ENCODE results near the gene CTBP1. TPM values are rescaled to one million over a fixed set of nuclear protein-coding genes. Genes with fewer than 3 reads are reported as not detected.
A peak's percentile ranks its signal among the peaks of the same experiment; 100 is the strongest.

The CTBP1 gene
- total RNA-seq, 1 donor from 2014 or later = 171 TPM

- Histone ChIP-seq H3K79me2 (ENCODE audit: low read depth) (no peaks in the 10 kb centered on the region), H3K4me1 (no peaks in the 10 kb centered on the region), H3K36me3 (no peaks in the 10 kb centered on the region), H3K4me2 (no peak overlapping the region), H3K4me3 (no peak overlapping the region), H3K9ac (no peak overlapping the region), H3K9me3 (ENCODE audit: low read depth) (no peaks in the 10 kb centered on the region), H2AFZ (replicated peaks) (no peak overlapping the region), H3K27ac (no peak overlapping the region), H3F3A (ENCODE audit: low read depth) (no peaks in the 10 kb centered on the region), H4K20me1 (ENCODE audit: low read depth) (peaks cover 3% of the 10 kb centered on the region), H3K27me3 (no peaks in the 10 kb centered on the region)
- no peak for DNase-seq (ENCODE audit: low spot score)
- H3K36me3 Mint-ChIP-seq = peaks cover 2% of the 10 kb centered on the region
- peaks cover 2% of the 10 kb centered on the region for H3K4me1 Mint-ChIP-seq
- H3K27ac Mint-ChIP-seq = no peak overlapping the region
- no peaks in the 10 kb centered on the region for H3K9me3 Mint-ChIP-seq
- TF ChIP-seq EZH2phosphoT487 (IDR thresholded peaks at IDR 0.05) = no peak
- TF ChIP-seq EZH2 (IDR thresholded peaks at IDR 0.05) = no peak
- no peak for TF ChIP-seq CTCF (IDR thresholded peaks at IDR 0.05)
- H3K4me3 Mint-ChIP-seq = no peak overlapping the region
- peaks cover 3% of the 10 kb centered on the region for H3K27me3 Mint-ChIP-seq (ENCODE audit: insufficient read depth, low read depth)
These were observed 39.1 kb downstream of the CTBP1 start for GRCh38 chr4:1209821-1210220.

- Mint-ChIP-seq H3K4me1 (peaks cover 2% of the 10 kb centered on the region), H3K4me3 (peak overlapping the region; percentile 30), H3K27ac (no peak overlapping the region), H3K27me3 (ENCODE audit: insufficient read depth, low read depth) (peaks cover 5% of the 10 kb centered on the region), H3K36me3 (peaks cover 2% of the 10 kb centered on the region), H3K9me3 (no peaks in the 10 kb centered on the region)
- H3K4me1 ChIP-seq = no peaks in the 10 kb centered on the region
- no peak for DNase-seq (ENCODE audit: low spot score)
- H3K4me3 ChIP-seq = no peak overlapping the region
- H3K27me3 ChIP-seq = no peaks in the 10 kb centered on the region
- no peak overlapping the region for H3K27ac ChIP-seq
- peaks cover 3% of the 10 kb centered on the region for H4K20me1 ChIP-seq (ENCODE audit: low read depth)
- no peaks in the 10 kb centered on the region for H3K9me3 ChIP-seq (ENCODE audit: low read depth)
- no peaks in the 10 kb centered on the region for H3F3A ChIP-seq (ENCODE audit: low read depth)
- TF ChIP-seq EZH2phosphoT487 (IDR thresholded peaks at IDR 0.05) = no peak
- TF ChIP-seq EZH2 (IDR thresholded peaks at IDR 0.05) = no peak
- TF ChIP-seq CTCF (IDR thresholded peaks at IDR 0.05) = no peak
- no peak overlapping the region for H3K4me2 ChIP-seq
- no peak overlapping the region for H2AFZ ChIP-seq (replicated peaks)
- H3K36me3 ChIP-seq = no peaks in the 10 kb centered on the region
- no peaks in the 10 kb centered on the region for H3K79me2 ChIP-seq (ENCODE audit: low read depth)
- no peak overlapping the region for H3K9ac ChIP-seq
These were observed 39.8 kb downstream of the CTBP1 start for GRCh38 chr4:1208970-1209704.

GRCh38 chr4:1208266-1208961 lies 40.5 kb downstream of the CTBP1 start:
- Histone ChIP-seq H3K4me3 (no peak overlapping the region), H3K27ac (no peak overlapping the region), H3K9ac (no peak overlapping the region), H3K4me1 (no peaks in the 10 kb centered on the region), H2AFZ (replicated peaks) (no peak overlapping the region), H3K79me2 (ENCODE audit: low read depth) (no peaks in the 10 kb centered on the region), H3K9me3 (ENCODE audit: low read depth) (no peaks in the 10 kb centered on the region), H3F3A (ENCODE audit: low read depth) (no peaks in the 10 kb centered on the region), H3K27me3 (no peaks in the 10 kb centered on the region), H3K4me2 (no peak overlapping the region), H3K36me3 (no peaks in the 10 kb centered on the region), H4K20me1 (ENCODE audit: low read depth) (peaks cover 3% of the 10 kb centered on the region)
- no peak for TF ChIP-seq EZH2 (IDR thresholded peaks at IDR 0.05)
- no peak for TF ChIP-seq EZH2phosphoT487 (IDR thresholded peaks at IDR 0.05)
- no peak for TF ChIP-seq CTCF (IDR thresholded peaks at IDR 0.05)
- no peaks in the 10 kb centered on the region for H3K9me3 Mint-ChIP-seq
- H3K4me1 Mint-ChIP-seq = peaks cover 2% of the 10 kb centered on the region
- peaks cover 5% of the 10 kb centered on the region for H3K27me3 Mint-ChIP-seq (ENCODE audit: insufficient read depth, low read depth)
- H3K36me3 Mint-ChIP-seq = peaks cover 2% of the 10 kb centered on the region
- peak overlapping the region; percentile 60 for H3K27ac Mint-ChIP-seq
- DNase-seq (ENCODE audit: low spot score) = no peak
- H3K4me3 Mint-ChIP-seq = no peak overlapping the region
